ENCODE data around the gene DDX39A.

- TF ChIP-seq POLR2A (IDR thresholded peaks at IDR 0.05): peak in 1 of 4 donors; percentile 9
- no peak for TF ChIP-seq CTCF (IDR thresholded peaks at IDR 0.05)
These were observed 52.6 kb downstream of the DDX39A start for GRCh38 chr19:14366529-14366928.

Measured in esophagus squamous epithelium (tissue), 4 donors.